Testis (tissue), 3 donors: ENCODE results near the gene SDHB. TPM values are rescaled to one million over a fixed set of nuclear protein-coding genes. Genes with fewer than 3 reads are reported as not detected.

Experiments used
- DNase-seq: peaks from one replicate; pipeline ENCODE4 v3.0.0-alpha.2; 2019
- H3K27ac ChIP-seq, 2 donors: fragments of 200-600 bp; sonication (generic); one replicate each; pipeline ENCODE4 v1.5.1; 2019
- H3K27me3 ChIP-seq: fragments of 200-600 bp; sonication (generic); one replicate; pipeline ENCODE4 v1.5.1; 2019
- H3K36me3 ChIP-seq: fragments of 200-600 bp; sonication (generic); one replicate; pipeline ENCODE4 v1.5.1; 2017; ENCODE audit warnings: low read depth; ENCODE audit errors: missing control alignments
- H3K4me1 ChIP-seq: fragments of 200-600 bp; sonication (generic); one replicate; pipeline ENCODE4 v1.5.1; 2019
- H3K4me3 ChIP-seq, 2 donors: fragments of 200-600 bp; sonication (generic); one replicate each; pipeline ENCODE4 v1.5.1; 2017 to 2019
- H3K9me3 ChIP-seq: fragments of 200-600 bp; sonication (generic); one replicate; pipeline ENCODE4 v1.5.1; 2017
- CTCF ChIP-seq, 3 experiments: fragments of 450-650 bp in 2 of 3; fragments of 200-600 bp in 1 of 3; sonication (generic) in 1 of 3; IDR thresholded peaks; one replicate each; pipeline ENCODE4 v1.5.1; 2016 to 2019; ENCODE audit warnings: antibody characterized with exemption in 3 of 3, mild to moderate bottlenecking in 2 of 3, moderate library complexity in 1 of 3
- POLR2A ChIP-seq: fragments of 450-650 bp; IDR thresholded peaks from one replicate; pipeline ENCODE4 v1.6.1; 2017; ENCODE audit warnings: antibody characterized with exemption, mild to moderate bottlenecking, moderate library complexity
- WGBS, 2 donors: methylation state at CpG; one replicate each; pipeline ENCODE4 v1.1.5; 2018; 5-methylcytosine and 5-hydroxymethylcytosine counted together
- intact Hi-C: fragments of 100-400 bp; cut with DNase I; formaldehyde crosslinking; loops from one replicate; pipeline ENCODE4 v1.15.1; 2023; ENCODE audit warnings: low total_unique reads
- polyA plus RNA-seq: library from polyadenylated mRNA; stranded (reverse); fragments of 350-450 nt; fragmentation: Illumina TruSeq; extraction: RNeasy Lipid Tissue Mini Kit (QIAGEN cat#74804); gene quantifications from one replicate; pipeline ENCODE4 v1.2.3, GENCODE V29; 2014; ENCODE audit warnings: low read depth, low replicate concordance; ENCODE audit not compliant: insufficient read depth
- total RNA-seq, 2 donors: library from RNA; depleted of rRNA; stranded (reverse); fragments of >200 nt; gene quantifications; one replicate each; pipeline ENCODE4 v1.2.3, GENCODE V29; 2016

The SDHB gene
- total and polyA plus RNA-seq, 3 donors from 2014 or later = 96.1 to 160 (median 107) TPM

GRCh38 chr1:17053086-17053684 is 647 bp downstream of the SDHB start:
- no peaks in the 10 kb centered on the region for H3K36me3 ChIP-seq
- WGBS, 2 donors = 4% methylated on average over 12 of the region's 12 CpGs
- TF ChIP-seq CTCF (IDR thresholded peaks at IDR 0.05) = no peak
- no peak for TF ChIP-seq POLR2A
- H3K27me3 ChIP-seq = no peaks in the 10 kb centered on the region
- H3K4me3 ChIP-seq = peak overlapping the region; percentile 71 to 96
- intact Hi-C loops = no loop called here
- H3K4me1 ChIP-seq = peaks cover 11% of the 10 kb centered on the region
- H3K27ac ChIP-seq = peak overlapping the region; percentile 88 to 93
- DNase-seq = no peak
- no peaks in the 10 kb centered on the region for H3K9me3 ChIP-seq

- Histone ChIP-seq H3K27me3 (no peaks in the 10 kb centered on the region), H3K27ac (peak overlapping the region in 1 of 2 donors; percentile 88), H3K4me3 (peak overlapping the region in 1 of 2 donors; percentile 96), H3K4me1 (peaks cover 16% of the 10 kb centered on the region), H3K36me3 (no peaks in the 10 kb centered on the region), H3K9me3 (no peaks in the 10 kb centered on the region)
- intact Hi-C loops = no loop called here
- no peak for TF ChIP-seq CTCF (IDR thresholded peaks at IDR 0.05)
- no peak for TF ChIP-seq POLR2A
- DNase-seq = no peak
Observed at GRCh38 chr1:17052641-17053040, 1.2 kb downstream of the SDHB start.

GRCh38 chr1:17052038-17052437 is 1.8 kb downstream of the SDHB start:
- WGBS, 2 donors = 67 to 79% methylated on average over 1 of the region's 1 CpG
- intact Hi-C loops = no loop called here
- no peak overlapping the region for H3K27ac ChIP-seq

GRCh38 chr1:17047924-17048323 is 5.9 kb downstream of the SDHB start:
- Histone ChIP-seq H3K27ac (no peak overlapping the region), H3K4me3 (no peak overlapping the region), H3K27me3 (no peaks in the 10 kb centered on the region), H3K9me3 (no peaks in the 10 kb centered on the region), H3K4me1 (peaks cover 16% of the 10 kb centered on the region), H3K36me3 (no peaks in the 10 kb centered on the region)
- TF ChIP-seq CTCF (IDR thresholded peaks at IDR 0.05) = no peak
- TF ChIP-seq POLR2A = no peak
- intact Hi-C loops = no loop called here
- DNase-seq = no peak
- WGBS, 2 donors = 72 to 81% methylated on average over 5 of the region's 5 CpGs

More at GRCh38 chr1:17052038-17052437, 1.8 kb downstream of the SDHB start:
- Histone ChIP-seq H3K9me3 (no peaks in the 10 kb centered on the region), H3K27me3 (no peaks in the 10 kb centered on the region), H3K4me3 (no peak overlapping the region), H3K36me3 (no peaks in the 10 kb centered on the region), H3K4me1 (peaks cover 16% of the 10 kb centered on the region)
- TF ChIP-seq CTCF (IDR thresholded peaks at IDR 0.05) = no peak
- no peak for TF ChIP-seq POLR2A
- DNase-seq = no peak

GRCh38 chr1:17046334-17046657 is 7.5 kb downstream of the SDHB start:
- no peaks in the 10 kb centered on the region for H3K36me3 ChIP-seq
- WGBS, 2 donors = 65 to 67% methylated on average over 3 of the region's 3 CpGs
- no peak for DNase-seq
- intact Hi-C loops = no loop called here
- H3K9me3 ChIP-seq = no peaks in the 10 kb centered on the region
- no peaks in the 10 kb centered on the region for H3K27me3 ChIP-seq
- no peak overlapping the region for H3K4me3 ChIP-seq
- TF ChIP-seq POLR2A (no peak), CTCF (IDR thresholded peaks at IDR 0.05) (no peak)
- H3K27ac ChIP-seq = no peak overlapping the region
- peaks cover 8% of the 10 kb centered on the region for H3K4me1 ChIP-seq
